Stimulated activated CD4-positive, alpha-beta T cell treated with anti-CD3 and anti-CD28 coated beads, TNF-alpha, amount 100 ng/mL, for 24 hours (primary cell): ENCODE measurements around the gene RNU6-9.

Experiments
- DNase-seq, 3 experiments: peaks; one replicate each; pipeline ENCODE4 v3.0.0-alpha.2; 2020; ENCODE audit warnings: low read depth in 3 of 3

RNU6-9 gene

GRCh38 chr19:897442-898039, 4.3 kb downstream of the RNU6-9 start:
- no peak for DNase-seq

- no peak for DNase-seq
Measured at GRCh38 chr19:898663-899062, 5.4 kb downstream of the RNU6-9 start.

- DNase-seq = no peak
Measured at GRCh38 chr19:899336-900042, 6.2 kb downstream of the RNU6-9 start.

- DNase-seq = no peak
Measured at GRCh38 chr19:900043-900301, 6.7 kb downstream of the RNU6-9 start.

GRCh38 chr19:900302-901111, 7.2 kb downstream of the RNU6-9 start:
- DNase-seq = no peak

GRCh38 chr19:901216-902092, 8.2 kb downstream of the RNU6-9 start:
- DNase-seq = no peak

- no peak for DNase-seq
Measured at GRCh38 chr19:902093-902370, 8.7 kb downstream of the RNU6-9 start.

- DNase-seq = no peak
Measured at GRCh38 chr19:902446-903226, 9.4 kb downstream of the RNU6-9 start.

GRCh38 chr19:903266-903797, 10.0 kb downstream of the RNU6-9 start:
- DNase-seq = no peak

GRCh38 chr19:904545-904944, 11.3 kb downstream of the RNU6-9 start:
- DNase-seq = no peak

GRCh38 chr19:906480-906879, 13.2 kb downstream of the RNU6-9 start:
- no peak for DNase-seq

- no peak for DNase-seq
Measured at GRCh38 chr19:907183-907853, 14.0 kb downstream of the RNU6-9 start.

GRCh38 chr19:911197-912033, 18.1 kb downstream of the RNU6-9 start:
- DNase-seq = no peak

GRCh38 chr19:912181-913079, 19.1 kb downstream of the RNU6-9 start:
- DNase-seq = peak in 1 of 3 experiments; percentile 43

GRCh38 chr19:913080-913748, 19.9 kb downstream of the RNU6-9 start, which contains the start of gene R3HDM4:
R3HDM4 (minus strand) TSS chr19:913219; CDS start chr19:913157, 62 bp downstream.
- DNase-seq = peak; percentile 70 to 84 (median 71)

- DNase-seq = peak in 1 of 3 experiments; percentile 63
Measured at GRCh38 chr19:916645-917322, 23.5 kb downstream of the RNU6-9 start.
